SK-N-SH (cell line): Measurements from ENCODE around the gene FBXO21. TPM values are rescaled to one million over a fixed set of nuclear protein-coding genes. Genes with fewer than 3 reads are reported as not detected.
A peak's percentile ranks its signal among the peaks of the same experiment; 100 is the strongest.

Experiments used
- CTCF ChIA-PET: fragments of 300-600, 350-600 bp; formaldehyde crosslinking; extraction: SDS; loops from one replicate; lab custom pipeline; 2021; lab: Yijun Ruan, JAX
- POLR2A ChIA-PET: fragments of 350-600 bp; sonication (Branson Sonifier 250); formaldehyde crosslinking; extraction: SDS; loops from one replicate; lab custom pipeline; 2020; ENCODE audit warnings: antibody characterized with exemption, inconsistent platforms; lab: Yijun Ruan, JAX
- DNase-seq: peaks from one replicate; pipeline ENCODE4 v3.0.0; 2012
- H2AFZ ChIP-seq: fragments of 200-600 bp; sonication (generic); 2 replicates; pipeline ENCODE4 v1.8.1; 2016; ENCODE audit warnings: antibody characterized with exemption, mild to moderate bottlenecking, low read depth
- H3F3A ChIP-seq: fragments of 200-600 bp; sonication (generic); replicated peaks from 2 replicates; pipeline ENCODE3; 2016; ENCODE audit warnings: antibody characterized with exemption, mild to moderate bottlenecking; ENCODE audit not compliant: insufficient read depth
- H3K27ac ChIP-seq, 2 experiments: fragments of 200-500 bp in 1 of 2; fragments of 200-600 bp in 1 of 2; sonication (Bioruptor generic) in 1 of 2; sonication (generic), shearing (Covaris generic) in 1 of 2; 2 replicates each; pipeline versions ENCODE4 v1.5.1 to v1.6.1; 2014 to 2016; ENCODE audit warnings: low read depth in 2 of 2, inconsistent platforms in 1 of 2, low read length in 1 of 2, mild to moderate bottlenecking in 1 of 2, mixed read lengths in 1 of 2
- H3K27me3 ChIP-seq: fragments of 200-600 bp; sonication (generic), shearing (Covaris generic); 2 replicates; pipeline ENCODE4 v1.6.1; 2016; ENCODE audit warnings: mixed run types; ENCODE audit not compliant: insufficient read depth
- H3K36me3 ChIP-seq, 2 experiments: fragments of 200-500 bp in 1 of 2; fragments of 200-600 bp in 1 of 2; sonication (Bioruptor generic) in 1 of 2; sonication (generic) in 1 of 2; replicated peaks in 1 of 2; 2 replicates each; pipeline versions ENCODE3 to v1.5.1; 2014 to 2016; ENCODE audit warnings: low read length in 1 of 2, mild to moderate bottlenecking in 1 of 2; ENCODE audit not compliant: insufficient read depth in 2 of 2, control insufficient read depth in 1 of 2
- H3K4me1 ChIP-seq, 2 experiments: fragments of 200-500 bp in 1 of 2; fragments of 200-600 bp in 1 of 2; sonication (Bioruptor generic) in 1 of 2; sonication (generic), shearing (Covaris generic) in 1 of 2; 2 replicates each; pipeline versions ENCODE4 v1.5.1 to v1.6.1; 2014 to 2016; ENCODE audit warnings: low read depth in 1 of 2, low read length in 1 of 2, mixed run types in 1 of 2; ENCODE audit not compliant: insufficient read depth in 2 of 2, control insufficient read depth in 1 of 2
- H3K4me2 ChIP-seq: fragments of 200-600 bp; sonication (generic), shearing (Covaris generic); 2 replicates; pipeline ENCODE4 v1.6.1; 2017; ENCODE audit warnings: mixed run types
- H3K4me3 ChIP-seq, 2 experiments: fragments of 200-500 bp in 1 of 2; fragments of 200-600 bp in 1 of 2; sonication (Bioruptor generic) in 1 of 2; sonication (generic), shearing (Covaris generic) in 1 of 2; 2 replicates each; pipeline versions ENCODE4 v1.5.1 to v1.8.1; 2014 to 2016; ENCODE audit warnings: low read depth in 2 of 2, inconsistent platforms in 1 of 2, low read length in 1 of 2, mild to moderate bottlenecking in 1 of 2, mixed read lengths in 1 of 2, moderate library complexity in 1 of 2
- H3K79me2 ChIP-seq: fragments of 200-600 bp; sonication (generic); 2 replicates; pipeline ENCODE4 v1.8.1; 2017; ENCODE audit warnings: mild to moderate bottlenecking; ENCODE audit not compliant: insufficient read depth
- H3K9ac ChIP-seq: fragments of 200-600 bp; sonication (generic); 2 replicates; pipeline ENCODE4 v1.6.1; 2017; ENCODE audit warnings: mixed run types
- H3K9me2 ChIP-seq: fragments of 200-600 bp; sonication (generic); 2 replicates; pipeline ENCODE4 v1.6.1; 2017; ENCODE audit warnings: mixed run types
- H3K9me3 ChIP-seq: fragments of 200-600 bp; sonication (generic); 2 replicates; pipeline ENCODE4 v1.6.1; 2017; ENCODE audit warnings: mixed run types, mild to moderate bottlenecking, moderate library complexity
- H4K20me1 ChIP-seq: fragments of 200-600 bp; sonication (generic); 2 replicates; pipeline ENCODE4 v1.6.1; 2017; ENCODE audit warnings: mild to moderate bottlenecking, mixed run types; ENCODE audit not compliant: insufficient read depth
- CHD2 ChIP-seq: fragments of 150-350 bp; IDR thresholded peaks from 2 replicates; pipeline ENCODE4 v1.6.1; 2018; ENCODE audit warnings: low read length; ENCODE audit not compliant: partially characterized antibody
- CTCF ChIP-seq: fragments of 200-600 bp; sonication (generic); IDR thresholded peaks from 2 replicates; pipeline ENCODE4 v1.6.1; 2017; ENCODE audit warnings: antibody characterized with exemption, mild to moderate bottlenecking, moderate library complexity
- EZH2phosphoT487 ChIP-seq: fragments of 200-600 bp; sonication (generic); IDR thresholded peaks from 2 replicates; pipeline ENCODE4 v1.6.1; 2017; ENCODE audit warnings: low read depth, mixed run types, mild to moderate bottlenecking, antibody characterized with exemption, moderate library complexity, borderline replicate concordance
- FOXJ3 ChIP-seq: sonication (generic); formaldehyde crosslinking; IDR thresholded peaks from 2 replicates; pipeline ENCODE4 v1.5.1; 2020; ENCODE audit warnings: mild to moderate bottlenecking, missing genetic modification reagents
- GATA2 ChIP-seq: sonication (generic); formaldehyde crosslinking; IDR thresholded peaks from 2 replicates; pipeline ENCODE4 v1.5.0; 2020; ENCODE audit warnings: mild to moderate bottlenecking, missing genetic modification reagents
- JUND ChIP-seq: IDR thresholded peaks from 2 replicates; pipeline ENCODE4 v1.4.0; 2012
- MEF2A ChIP-seq: IDR thresholded peaks from 2 replicates; pipeline ENCODE4 v1.4.0; 2012; ENCODE audit warnings: low read depth, borderline replicate concordance
- NRF1 ChIP-seq: IDR thresholded peaks from 2 replicates; pipeline ENCODE4 v1.6.1; 2012; ENCODE audit warnings: low read depth, mild to moderate bottlenecking, low read length
- RAD21 ChIP-seq: IDR thresholded peaks from 2 replicates; pipeline ENCODE4 v1.6.1; 2012; ENCODE audit warnings: mild to moderate bottlenecking, low read length
- RCOR1 ChIP-seq: fragments of 150-350 bp; IDR thresholded peaks from 2 replicates; pipeline ENCODE4 v1.6.1; 2017; ENCODE audit warnings: antibody characterized with exemption, low read length
- REST ChIP-seq: IDR thresholded peaks from 2 replicates; pipeline ENCODE4 v1.6.1; 2012; ENCODE audit warnings: mild to moderate bottlenecking, low read depth, low read length, moderate library complexity
- SIN3A ChIP-seq: IDR thresholded peaks from 2 replicates; pipeline ENCODE4 v1.6.1; 2012; ENCODE audit warnings: low read depth, mild to moderate bottlenecking, low read length, moderate library complexity, borderline replicate concordance
- SMC3 ChIP-seq: IDR thresholded peaks from 2 replicates; pipeline ENCODE4 v1.6.1; 2012; ENCODE audit warnings: low read depth, low read length, improper control_type of control experiment
- TCF12 ChIP-seq: IDR thresholded peaks from 2 replicates; pipeline ENCODE4 v1.4.0; 2012
- USF1 ChIP-seq: IDR thresholded peaks from 2 replicates; pipeline ENCODE4 v1.4.0; 2012; ENCODE audit warnings: low read depth, borderline replicate concordance
- WGBS: methylation state at CpG from one replicate; pipeline ENCODE4 v1.1.6; 2017; ENCODE audit warnings: low lambda C conversion rate; 5-methylcytosine and 5-hydroxymethylcytosine counted together
- polyA plus RNA-seq, 3 experiments: library from polyadenylated mRNA; depleted of rRNA; stranded (reverse); fragments of >200 nt; gene quantifications; 2 replicates each; pipeline ENCODE4 v1.2.3, GENCODE V29; 2012

Gene FBXO21
- polyA plus RNA-seq, 1 of the 3 experiments (the other 2 are of a cell fraction) = 44.2 TPM

- no peak for TF ChIP-seq USF1
- TF ChIP-seq FOXJ3 = no peak
- TF ChIP-seq MEF2A = no peak
- TF ChIP-seq TCF12 = no peak
- TF ChIP-seq GATA2 (CRISPR knock-in tag) = no peak
- TF ChIP-seq CHD2 = no peak
- no peak for TF ChIP-seq JUND
- peak; percentile 56; the same call in 1 of the 2 replicates for TF ChIP-seq REST
- TF ChIP-seq SIN3A = no peak; the same call in 1 of the 2 replicates
These were observed at the start of gene FBXO21 (continued) for GRCh38 chr12:117190210-117190781.

GRCh38 chr12:117236456-117237001 lies 46.3 kb upstream of the FBXO21 start:
- WGBS = 20% methylated on average over 6 of the region's 13 CpGs
- ChIA-PET POLR2A (no interaction called here), CTCF (interaction anchor here (0.6 to 7.9 kb wide), 64 partner anchors 9 to 799 kb away, joined by 3 to 102 read pairs (median 4); partner anchors contain the start of gene NOS1)
- Histone ChIP-seq H3K9me2 (no peaks in the 10 kb centered on the region), H3F3A (no peaks in the 10 kb centered on the region), H3K4me3 (no peak overlapping the region; a peak in 1 of 4 replicates), H3K36me3 (no peaks in the 10 kb centered on the region), H3K4me1 (no peaks in the 10 kb centered on the region), H2AFZ (no peak overlapping the region)
- peak; percentile 70 for DNase-seq
- TF ChIP-seq EZH2phosphoT487 (no peak), CTCF (peak; percentile 77), SMC3 (peak; percentile 57), RCOR1 (no peak), RAD21 (peak; percentile 80), NRF1 (no peak)
- TF ChIP-seq, all 33 proteins: peak for 3
- Histone ChIP-seq H3K4me2 (no peak overlapping the region), H3K27ac (no peak overlapping the region), H3K9ac (no peak overlapping the region), H3K27me3 (no peaks in the 10 kb centered on the region; the same call in 1 of the 2 replicates), H4K20me1 (no peaks in the 10 kb centered on the region), H3K9me3 (no peaks in the 10 kb centered on the region), H3K79me2 (no peaks in the 10 kb centered on the region)
